GM12874 (cell line): Measurements from ENCODE around the gene SLC13A3.

Experiments
- TF ChIP-seq, protein P1 (sequence below): IDR thresholded peaks from 2 replicates; pipeline ENCODE4 v1.5.1; 2011; ENCODE audit warnings: low read depth, mild to moderate bottlenecking, control low read depth, low read length, moderate library complexity; ENCODE audit not compliant: insufficient read depth

The SLC13A3 gene

DNA sequence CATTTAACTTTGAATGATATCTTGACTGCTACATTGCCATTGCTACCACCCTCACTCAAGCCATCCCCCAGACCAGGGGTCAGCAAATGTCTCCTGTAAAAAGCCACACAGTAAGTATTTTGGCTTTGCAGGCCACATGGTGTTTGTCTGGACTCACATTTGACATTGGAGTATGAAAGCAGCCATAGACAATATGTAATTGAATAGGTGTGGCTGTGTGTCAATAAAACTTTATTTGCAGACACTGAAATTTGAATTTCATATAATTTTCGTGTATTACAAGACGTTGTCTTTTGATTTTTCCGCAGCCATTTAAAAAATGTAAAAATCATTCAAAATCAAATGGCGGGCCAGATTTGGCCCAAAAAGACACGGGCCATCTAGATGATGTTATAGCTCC, 64.5 kb downstream of the SLC13A3 start:
- TF ChIP-seq, protein P1, sequence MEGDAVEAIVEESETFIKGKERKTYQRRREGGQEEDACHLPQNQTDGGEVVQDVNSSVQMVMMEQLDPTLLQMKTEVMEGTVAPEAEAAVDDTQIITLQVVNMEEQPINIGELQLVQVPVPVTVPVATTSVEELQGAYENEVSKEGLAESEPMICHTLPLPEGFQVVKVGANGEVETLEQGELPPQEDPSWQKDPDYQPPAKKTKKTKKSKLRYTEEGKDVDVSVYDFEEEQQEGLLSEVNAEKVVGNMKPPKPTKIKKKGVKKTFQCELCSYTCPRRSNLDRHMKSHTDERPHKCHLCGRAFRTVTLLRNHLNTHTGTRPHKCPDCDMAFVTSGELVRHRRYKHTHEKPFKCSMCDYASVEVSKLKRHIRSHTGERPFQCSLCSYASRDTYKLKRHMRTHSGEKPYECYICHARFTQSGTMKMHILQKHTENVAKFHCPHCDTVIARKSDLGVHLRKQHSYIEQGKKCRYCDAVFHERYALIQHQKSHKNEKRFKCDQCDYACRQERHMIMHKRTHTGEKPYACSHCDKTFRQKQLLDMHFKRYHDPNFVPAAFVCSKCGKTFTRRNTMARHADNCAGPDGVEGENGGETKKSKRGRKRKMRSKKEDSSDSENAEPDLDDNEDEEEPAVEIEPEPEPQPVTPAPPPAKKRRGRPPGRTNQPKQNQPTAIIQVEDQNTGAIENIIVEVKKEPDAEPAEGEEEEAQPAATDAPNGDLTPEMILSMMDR = no peak

DNA sequence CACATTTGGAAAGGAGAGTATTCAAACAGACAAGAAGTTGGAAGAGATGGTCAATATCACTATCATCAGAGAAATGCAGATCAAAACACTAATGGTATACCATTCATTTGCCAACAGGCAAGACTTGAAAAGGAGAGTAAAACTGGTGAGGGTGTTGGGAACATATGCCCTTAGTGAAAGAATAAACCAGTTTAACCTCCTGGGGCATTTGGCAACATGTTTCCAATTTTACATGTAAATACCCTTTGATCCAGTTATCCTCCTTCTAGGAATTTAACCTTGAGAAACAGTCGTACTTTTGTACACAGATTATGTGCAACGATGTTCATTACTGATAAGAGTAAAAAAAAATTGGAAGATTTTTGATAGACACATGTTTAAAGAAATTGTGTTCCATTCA, 66.8 kb downstream of the SLC13A3 start:
- TF ChIP-seq, protein P1 = no peak

DNA sequence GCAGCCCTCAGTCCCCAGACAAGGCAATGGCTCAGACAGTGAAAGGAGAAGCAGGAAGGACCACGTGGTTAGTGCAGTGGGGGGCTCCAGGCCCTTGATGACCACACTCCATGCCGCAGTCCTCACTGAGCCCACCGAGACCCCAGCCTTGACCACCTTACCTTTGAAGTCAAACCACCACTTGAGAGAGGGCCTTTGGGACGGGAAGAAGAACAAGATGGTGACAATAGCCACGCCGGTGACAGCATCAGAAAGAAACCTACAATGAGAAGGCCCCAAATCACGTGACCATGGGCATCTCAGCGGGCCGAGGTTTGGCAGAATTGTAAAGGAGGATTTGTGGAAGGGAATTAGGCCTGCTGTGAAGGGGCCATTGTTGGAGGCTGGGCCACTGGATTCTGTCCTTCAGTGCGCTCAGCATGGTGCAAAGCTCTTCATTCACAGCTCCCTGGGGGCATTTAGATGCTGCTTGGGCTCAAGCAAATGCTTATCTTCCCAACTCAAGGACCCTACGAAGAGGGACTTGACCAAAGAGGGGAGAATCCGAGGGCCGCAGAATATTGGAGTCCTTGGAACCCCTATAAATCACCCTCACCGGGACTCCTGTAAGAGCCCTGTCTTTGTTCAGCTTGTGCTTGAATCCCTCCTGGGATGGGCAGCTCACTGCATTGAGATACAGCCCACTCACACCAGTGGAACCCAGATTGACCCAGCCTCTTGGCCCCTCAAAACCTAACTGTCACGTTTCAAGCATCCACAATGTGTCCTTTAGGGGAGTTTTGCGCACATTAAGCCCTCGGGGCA, 67.6 kb downstream of the SLC13A3 start:
- TF ChIP-seq, protein P1 = no peak

DNA sequence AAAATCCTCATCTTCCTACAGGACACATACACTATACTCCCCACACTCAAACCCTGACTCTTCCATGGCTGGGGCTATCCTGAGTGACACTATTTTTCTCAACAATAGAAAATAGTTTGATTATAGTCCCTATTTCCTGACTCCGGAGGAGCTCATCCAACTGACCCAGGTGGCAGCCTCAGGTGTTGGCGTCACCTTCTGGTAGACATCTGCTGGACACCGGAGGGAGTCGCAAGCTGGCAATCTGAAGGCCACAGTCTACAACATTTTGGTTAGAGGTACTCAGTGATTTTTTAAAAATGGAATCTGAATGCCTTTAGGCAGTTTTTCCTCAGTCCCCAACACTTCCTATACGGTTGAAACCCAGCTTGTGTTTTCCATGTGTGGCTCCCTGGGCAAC, 68.6 kb downstream of the SLC13A3 start:
- TF ChIP-seq, protein P1 = no peak

DNA sequence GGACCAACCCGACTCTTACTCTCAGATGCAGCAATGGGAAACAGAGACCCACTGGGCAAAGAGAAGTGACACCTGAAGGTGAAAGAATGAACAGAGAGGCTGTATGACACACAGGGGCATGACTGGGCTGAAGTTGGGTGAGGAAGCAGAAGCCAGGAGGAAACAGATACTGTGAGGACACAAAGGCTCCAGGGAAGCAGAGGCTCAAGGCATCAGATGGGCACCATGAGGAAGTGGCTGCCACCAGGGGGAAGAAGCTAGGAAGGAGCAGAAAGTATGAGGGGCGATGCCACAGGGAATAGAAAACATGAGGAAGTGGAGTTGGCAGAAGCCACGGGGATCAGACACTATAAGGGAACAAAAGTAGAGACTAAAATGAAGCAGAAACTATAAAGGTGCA, 69.9 kb downstream of the SLC13A3 start:
- TF ChIP-seq, protein P1 = no peak

DNA sequence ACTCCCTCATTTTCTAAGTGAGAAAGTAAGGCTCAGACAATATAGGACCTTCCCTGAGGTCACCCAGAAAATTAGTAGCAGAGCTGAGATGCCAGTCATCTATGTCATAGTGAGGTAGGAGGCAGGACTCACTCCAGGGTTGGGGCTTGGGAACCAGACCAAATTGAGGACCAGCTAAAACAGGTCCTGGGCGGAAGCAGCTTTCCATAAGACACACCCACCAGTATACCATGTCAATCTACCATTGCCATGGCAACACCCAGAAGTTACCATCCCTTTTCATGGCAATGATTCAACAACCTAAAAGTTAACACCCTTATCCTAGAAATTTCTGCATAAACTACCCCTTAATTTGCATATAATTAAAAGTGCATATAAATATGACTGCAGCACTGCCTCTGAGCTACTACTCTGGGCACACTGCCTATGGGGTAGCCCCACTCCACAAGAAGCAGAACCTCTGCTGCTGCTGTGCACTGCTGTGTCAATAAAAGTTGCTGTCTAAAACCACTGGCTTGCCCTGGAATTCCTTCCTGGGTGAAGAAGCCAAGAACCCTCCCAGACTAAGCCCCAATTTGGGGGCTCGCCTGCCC, 70.5 kb downstream of the SLC13A3 start:
- TF ChIP-seq, protein P1 = no peak

DNA sequence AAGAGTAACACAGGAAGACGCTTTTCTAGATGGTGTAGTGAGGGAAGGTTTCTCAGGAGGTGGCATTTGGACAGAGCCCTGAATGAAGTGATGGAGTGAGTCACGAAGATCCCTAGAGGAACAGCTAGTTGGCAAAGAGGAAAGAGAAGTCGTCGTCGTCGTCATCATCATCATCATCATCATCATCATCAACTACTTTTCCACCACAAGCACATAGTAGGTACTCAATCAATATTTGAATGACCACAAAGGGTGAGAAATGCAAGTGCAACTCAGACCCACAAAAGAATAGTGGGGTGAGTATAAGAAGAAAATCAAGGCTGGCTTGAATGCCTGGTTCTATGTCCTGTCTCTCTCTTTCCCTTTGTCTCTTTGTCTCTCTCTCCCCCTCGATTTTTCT, 72.5 kb downstream of the SLC13A3 start:
- TF ChIP-seq, protein P1 = no peak
